Left ventricle myocardium superior (tissue), 1 donor: ENCODE data around the gene PRRG1. TPM values are rescaled to one million over a fixed set of nuclear protein-coding genes. Genes with fewer than 3 reads are reported as not detected.
"Not testable (repeated sequence)": the region's sequence is repeated elsewhere in the genome, so short reads cannot be mapped to it uniquely, and the experiment has no call there.

Experiments used
- ATAC-seq: fragments of 200-7000 bp; cut with Tn5 transposase; one replicate; pipeline ENCODE4 v1.9.1; 2020; ENCODE audit warnings: mild to moderate bottlenecking, moderate library complexity
- DNase-seq: peaks from one replicate; pipeline ENCODE4 v3.0.0-alpha.2; 2020
- intact Hi-C: fragments of 100-400 bp; cut with micrococcal nuclease; formaldehyde crosslinking; loops from one replicate; pipeline ENCODE4 v1.11.0; 2022
- total RNA-seq: library from RNA; stranded (reverse); fragmentation: NEBNext Ultra II Directional; extraction: Animal tissue kit (Norgen Biotek cat#: 25700); gene quantifications from one replicate; pipeline ENCODE4 v1.2.1, GENCODE V29; 2021
- donor health status: DM: no; HTN: yes; CAD: no; lungs with severe emphysema.

Gene PRRG1
- total RNA-seq, 1 donor from 2014 or later: 18.4 TPM

DNA sequence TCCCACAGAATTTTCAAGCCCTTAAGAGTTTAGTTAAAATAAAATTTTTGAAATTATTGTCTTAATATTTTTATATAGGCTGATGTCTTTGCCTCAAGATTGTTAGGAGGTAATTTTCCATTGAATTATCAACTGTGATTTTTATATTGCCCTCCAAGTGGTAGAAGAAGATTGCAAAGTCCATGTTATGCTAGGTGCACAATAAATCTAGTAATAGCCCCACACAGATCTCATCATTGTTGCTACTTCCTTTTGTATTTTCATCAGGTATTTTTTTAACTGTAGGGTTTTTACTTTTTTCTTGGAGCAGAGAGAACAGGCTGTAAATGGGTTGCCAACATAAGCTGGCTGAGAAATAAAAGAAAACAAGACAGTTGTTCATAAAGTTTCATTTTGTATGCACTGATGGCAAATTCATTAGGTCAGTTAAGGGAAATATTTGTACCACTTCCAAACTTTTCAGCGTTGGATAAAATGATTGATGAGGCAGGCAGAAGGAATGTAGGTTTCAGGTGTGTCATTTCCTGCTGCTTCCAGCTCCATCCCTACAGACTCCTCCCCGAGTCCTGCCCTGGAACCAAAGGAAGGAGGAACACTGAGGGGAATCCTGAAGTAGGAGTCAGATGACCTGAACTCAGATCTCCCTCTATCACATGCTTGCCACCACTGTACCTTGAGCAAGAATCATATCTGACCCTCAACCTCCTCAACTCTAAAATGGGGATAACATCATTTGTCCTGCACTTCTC is 105.5 kb downstream of the PRRG1 start:
- DNase-seq (no peak), ATAC-seq (no peak)
- intact Hi-C loops: no loop called here

DNA sequence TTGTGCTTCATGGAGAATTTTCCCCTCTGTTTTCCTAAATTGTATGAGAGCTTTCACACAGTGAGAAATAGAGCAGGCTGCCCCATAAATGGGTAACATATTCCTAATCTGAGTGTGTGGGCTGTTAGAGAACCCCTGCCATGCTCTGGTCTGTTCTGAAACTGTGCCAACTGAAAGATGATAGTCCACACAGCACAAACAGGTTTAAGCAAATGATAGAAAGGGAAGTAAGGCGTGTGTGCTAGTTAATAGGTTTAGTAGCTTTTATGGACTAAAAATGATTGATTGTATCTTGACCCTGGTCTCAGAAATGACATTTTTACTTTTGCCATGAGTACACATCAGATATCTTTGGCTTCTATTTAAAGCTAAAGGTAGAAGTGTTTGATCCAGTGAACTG is 106.2 kb downstream of the PRRG1 start:
- intact Hi-C loops: no loop called here
- no peak for DNase-seq
- no peak for ATAC-seq

DNA sequence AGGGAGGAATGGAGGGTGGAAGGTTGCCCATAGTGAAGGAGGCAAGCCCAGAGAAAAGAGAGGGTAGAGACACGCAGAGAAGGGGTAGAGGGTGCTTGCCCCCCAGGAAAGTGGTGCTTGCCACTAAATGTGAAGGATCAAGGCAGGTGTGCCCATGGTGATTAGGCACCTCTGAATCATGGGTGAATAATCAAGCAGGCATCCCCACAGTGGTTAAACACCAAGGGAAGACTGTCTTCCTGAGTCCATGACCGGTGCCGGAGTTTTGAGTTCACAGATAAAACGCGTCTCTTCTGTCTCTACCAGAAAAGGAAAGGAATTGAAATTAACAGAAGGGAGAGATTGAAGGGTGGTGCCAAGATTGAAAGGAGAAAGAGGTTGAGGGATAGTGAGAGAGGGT is 111.1 kb downstream of the PRRG1 start:
- ATAC-seq, DNase-seq, intact Hi-C loops: not testable (repeated sequence)

DNA sequence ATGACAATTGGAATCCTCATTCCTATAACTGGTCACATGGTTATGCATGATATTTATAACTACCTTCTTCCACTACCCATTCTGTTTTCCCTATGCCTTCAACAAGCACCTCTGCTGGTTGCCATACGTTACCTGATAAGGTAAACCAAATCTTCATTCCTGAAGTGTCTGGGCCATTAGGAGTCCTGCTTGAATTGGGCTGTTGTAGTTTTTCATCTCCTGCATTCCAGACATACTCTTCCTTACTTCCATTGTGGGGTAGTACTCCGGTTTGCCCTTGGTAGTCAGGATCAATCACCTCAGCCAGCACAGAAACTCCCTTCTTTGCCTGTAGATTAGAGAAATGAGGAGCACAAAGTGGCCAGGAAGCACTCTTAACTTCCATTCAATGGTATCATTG is 113.2 kb downstream of the PRRG1 start:
- no peak for ATAC-seq
- intact Hi-C loops: no loop called here
- DNase-seq: no peak

DNA sequence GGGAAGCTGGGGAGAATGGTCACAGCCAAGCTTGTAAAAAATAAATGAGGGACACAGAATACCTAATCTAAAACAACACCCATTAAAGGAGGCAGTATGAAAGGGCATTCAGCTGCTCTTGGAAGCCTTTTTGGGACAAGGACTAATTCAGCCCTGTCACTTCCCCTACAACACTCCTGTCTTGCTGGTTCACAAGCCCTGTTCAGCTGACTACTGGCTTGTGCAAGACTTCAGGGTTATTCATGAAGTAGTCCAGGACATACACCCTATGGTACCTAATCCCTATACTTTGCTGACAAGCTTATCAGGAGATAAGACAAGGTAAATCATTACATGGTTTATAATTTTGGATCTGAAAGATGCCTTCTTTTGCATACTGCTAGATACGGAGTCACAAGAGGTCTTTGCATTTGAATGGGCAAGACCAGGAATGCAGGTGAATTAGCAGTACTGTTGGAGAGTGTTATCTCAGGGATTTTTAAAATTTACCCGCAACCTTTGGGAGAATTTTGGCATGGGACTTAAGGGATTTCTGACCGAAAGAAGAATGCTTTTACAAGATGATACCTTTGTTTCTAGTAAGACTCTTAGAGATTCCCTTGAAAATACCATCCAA is 119.1 kb downstream of the PRRG1 start:
- intact Hi-C loops: no loop called here
- no peak for DNase-seq
- no peak for ATAC-seq

DNA sequence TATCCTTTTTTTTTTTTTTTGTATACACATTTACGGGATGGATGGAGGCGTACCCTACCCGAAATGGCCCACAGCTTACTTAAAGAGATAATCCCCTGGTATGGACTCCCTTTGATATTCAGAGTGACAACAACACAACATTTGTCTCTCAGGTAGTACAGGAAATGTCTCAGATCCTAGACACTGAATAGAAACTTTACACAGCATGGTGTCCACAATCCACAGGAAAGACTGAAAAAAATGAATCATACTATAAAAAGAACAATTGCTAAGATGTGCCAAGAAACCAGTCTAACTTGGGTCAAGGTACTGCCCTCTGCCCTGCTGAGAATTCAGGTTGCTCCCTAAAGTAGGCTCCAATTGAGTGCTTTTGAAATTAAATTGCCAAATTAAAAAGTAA is 121.5 kb downstream of the PRRG1 start:
- ATAC-seq (no peak), DNase-seq (no peak)
- intact Hi-C loops: no loop called here

DNA sequence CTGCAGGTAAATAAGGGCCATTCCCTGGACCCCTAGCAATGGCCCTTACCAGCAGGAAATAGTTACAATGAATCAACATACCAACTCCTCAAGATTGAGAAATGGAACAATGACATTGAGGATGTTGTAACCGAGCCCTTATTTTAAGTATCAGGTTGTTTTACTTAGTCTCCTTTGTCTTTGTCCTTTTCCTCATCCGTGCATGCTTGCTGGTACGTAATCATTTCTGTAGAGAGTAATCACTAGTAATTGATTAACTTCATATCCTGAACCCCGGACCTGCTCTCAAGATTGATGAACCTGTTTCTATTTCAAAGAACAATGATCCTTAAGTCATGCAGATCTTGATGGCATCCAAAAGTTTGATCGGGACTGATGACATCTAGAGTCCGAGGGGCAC is 123.7 kb downstream of the PRRG1 start:
- no peak for ATAC-seq
- no peak for DNase-seq
- intact Hi-C loops: no loop called here

DNA sequence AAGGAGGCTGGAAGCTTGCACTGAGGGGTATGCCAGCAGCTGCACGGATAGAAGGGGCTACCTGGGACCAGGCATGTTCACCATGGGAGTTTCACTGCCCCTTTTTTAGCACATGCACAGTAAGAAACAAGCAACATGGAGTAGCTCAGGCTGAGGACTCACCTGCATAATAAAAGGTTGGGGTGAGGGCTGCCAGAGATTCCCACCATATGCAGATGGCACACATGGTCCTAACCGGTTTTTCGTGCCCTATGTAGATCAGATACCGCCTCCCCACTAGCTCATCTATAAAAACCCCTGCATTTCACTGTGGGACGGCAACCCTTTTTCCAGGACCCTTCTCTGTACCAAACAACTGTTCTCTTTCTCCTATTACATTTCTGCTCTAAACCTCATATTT is 125.3 kb downstream of the PRRG1 start:
- ATAC-seq (no peak), DNase-seq (no peak)
- intact Hi-C loops: no loop called here

DNA sequence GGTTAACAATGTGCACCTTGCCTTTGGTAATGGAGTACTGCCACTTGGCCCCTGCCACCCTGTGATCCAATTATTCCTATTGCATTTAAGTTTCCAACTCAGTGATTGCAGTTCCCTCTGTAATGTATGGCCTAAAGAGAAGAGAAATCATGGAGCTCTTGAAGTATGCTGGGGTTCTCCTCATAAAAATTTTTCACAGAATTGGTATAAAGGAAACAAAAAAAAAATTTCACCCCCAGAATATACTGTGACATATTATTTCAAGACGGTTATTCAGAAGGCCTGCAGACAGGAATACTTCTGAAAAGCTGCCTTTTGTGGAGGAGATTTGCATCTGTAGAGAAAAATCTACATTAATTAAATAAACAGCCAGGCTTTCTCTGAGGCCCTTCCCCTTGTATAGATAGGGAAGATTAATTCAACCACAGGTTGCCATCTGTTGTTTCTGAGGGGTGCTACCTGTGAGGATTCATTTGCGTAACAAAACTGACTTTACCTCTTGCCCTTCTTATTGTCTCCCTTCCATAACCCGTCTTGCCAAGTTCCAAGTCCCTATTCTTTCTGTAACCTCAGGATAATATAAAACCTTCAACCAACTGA is 127.5 kb downstream of the PRRG1 start:
- ATAC-seq: no peak
- intact Hi-C loops: no loop called here
- no peak for DNase-seq

DNA sequence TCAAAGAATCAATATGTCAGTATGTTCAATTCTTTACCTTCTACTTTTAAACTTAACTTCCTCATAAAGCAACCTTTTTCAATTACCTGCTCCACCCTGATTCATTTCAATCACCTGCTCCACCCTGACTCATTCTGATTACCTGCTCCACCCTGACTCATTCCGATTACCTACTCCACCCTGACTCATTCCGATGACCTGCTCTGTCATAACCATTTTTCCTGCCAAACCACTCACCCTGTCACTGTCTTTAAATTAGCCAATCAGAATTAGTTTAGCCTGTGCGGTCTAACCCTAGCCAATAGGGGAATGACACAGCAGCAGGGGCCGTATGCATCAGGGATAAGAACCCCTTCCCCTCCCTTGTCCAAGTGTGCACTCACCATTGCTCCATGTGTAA is 135.2 kb downstream of the PRRG1 start:
- DNase-seq, ATAC-seq, intact Hi-C loops: not testable (repeated sequence)

DNA sequence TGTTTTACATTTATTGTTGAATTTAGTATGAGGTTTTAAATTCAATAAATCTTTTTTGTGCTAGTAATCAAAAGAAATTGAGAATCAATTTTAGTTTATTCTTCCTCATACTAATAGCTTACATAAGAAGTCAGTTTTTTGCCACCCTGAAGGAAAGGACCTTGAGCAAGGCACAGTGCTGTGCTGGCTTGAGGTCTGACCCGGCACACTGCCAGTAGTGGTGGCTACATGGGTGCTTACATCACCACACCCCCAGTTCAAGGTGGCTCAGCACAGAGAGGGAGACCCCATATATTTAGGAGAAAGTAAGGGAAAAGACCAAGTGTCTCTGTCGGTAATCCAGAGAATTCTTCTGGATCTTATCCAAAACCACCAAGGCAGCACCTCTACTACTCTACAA is 136.3 kb downstream of the PRRG1 start:
- ATAC-seq (no peak), DNase-seq (no peak)
- intact Hi-C loops: no loop called here

DNA sequence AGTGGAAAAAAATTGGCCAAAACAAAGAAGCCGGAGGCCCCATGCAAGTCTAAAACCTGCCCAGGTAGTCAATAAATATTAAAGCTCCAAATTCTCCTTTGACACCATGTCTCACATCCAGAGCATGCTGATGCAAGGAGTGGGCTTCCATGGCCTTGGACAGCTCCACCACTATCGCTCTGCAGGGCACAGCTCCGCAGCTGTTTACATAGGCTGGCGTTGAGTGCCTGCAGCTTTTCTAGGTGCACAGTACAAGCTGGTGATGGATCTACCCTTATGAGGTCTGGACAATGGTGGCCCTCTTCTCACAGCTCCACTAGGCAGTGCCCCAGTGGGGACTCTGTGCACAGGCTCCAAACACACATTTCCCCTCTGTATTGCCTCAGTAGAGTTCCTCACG is 138.1 kb downstream of the PRRG1 start:
- DNase-seq (no peak), ATAC-seq (no peak)
- intact Hi-C loops: no loop called here

DNA sequence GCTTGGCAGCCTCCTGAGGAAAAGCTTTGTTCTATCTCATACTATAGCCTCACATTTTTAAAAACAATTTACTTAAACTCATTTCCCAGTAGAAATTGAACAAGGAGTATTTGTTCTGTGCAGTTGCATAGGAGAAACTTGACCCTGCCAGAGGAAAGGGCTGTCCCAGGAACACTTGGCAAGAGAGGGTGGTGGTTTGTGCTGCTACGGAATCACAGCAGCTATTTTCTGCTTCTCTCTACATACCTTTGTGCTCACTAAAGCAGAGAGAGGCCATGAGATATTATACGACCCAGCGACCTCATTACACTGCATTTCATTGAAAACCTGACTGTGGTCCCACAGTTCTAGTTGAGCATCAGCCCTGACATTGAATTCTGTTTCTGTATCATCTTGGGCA is 139.2 kb downstream of the PRRG1 start:
- intact Hi-C loops: no loop called here
- no peak for ATAC-seq
- DNase-seq: no peak

DNA sequence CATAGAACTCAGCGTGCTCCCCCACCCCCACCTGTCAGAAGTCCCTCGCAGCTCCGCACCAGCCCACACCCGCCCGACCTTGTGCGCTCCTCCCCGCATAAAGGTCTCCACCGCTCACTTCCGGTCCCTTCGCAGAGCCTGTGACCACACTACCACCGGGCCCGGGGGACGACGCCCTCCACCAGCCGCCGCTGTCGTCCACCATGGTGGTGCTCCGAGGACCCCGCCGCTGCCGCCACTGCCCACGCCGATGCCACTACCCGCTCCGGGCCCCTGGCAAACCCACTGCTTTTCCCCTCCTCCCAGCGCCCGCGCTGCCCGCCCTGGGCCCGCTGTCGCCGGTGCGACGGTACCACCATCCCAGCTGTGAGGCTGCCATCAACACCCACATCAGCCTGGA is 142.5 kb downstream of the PRRG1 start:
- ATAC-seq (no peak), DNase-seq (no peak)
- intact Hi-C loops: no loop called here

DNA sequence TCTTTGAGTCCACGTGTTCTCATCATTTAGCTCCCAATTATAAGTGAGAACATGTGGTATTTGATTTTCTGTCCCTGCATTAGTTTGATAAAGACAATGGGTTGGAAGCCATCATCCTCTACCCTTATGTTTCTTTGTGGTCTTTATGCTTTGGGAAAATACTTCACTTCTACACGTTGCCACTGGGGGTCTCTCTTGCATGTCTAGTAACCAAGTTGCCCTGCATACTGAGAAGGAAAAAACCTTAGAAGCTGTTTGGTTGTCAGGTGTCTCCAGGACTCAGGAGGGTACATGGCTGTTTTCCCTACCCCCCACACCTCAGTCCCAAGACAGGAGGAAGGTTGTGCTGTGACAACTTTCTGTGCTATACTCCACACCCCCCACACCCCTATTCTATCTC is 146.6 kb downstream of the PRRG1 start:
- ATAC-seq, intact Hi-C loops, DNase-seq: not testable (repeated sequence)

DNA sequence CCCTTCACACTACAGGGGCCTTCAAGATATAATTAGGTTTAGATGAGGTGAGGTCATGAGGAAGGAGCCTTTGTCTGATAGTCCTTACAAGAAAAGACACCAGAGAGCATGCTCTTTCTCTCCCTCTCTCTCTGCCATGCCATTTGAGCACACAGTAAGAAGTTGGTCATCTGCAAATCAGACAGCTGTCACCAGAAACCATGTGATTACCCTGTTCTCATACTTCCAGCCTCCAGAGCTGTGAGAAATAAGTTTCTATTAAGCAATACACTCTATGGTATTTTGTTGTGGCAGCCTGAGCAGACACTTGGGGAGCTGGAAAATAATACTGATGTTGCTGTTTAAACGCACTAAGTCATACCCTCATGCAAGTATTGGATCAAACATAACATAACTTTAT is 148.0 kb downstream of the PRRG1 start:
- intact Hi-C loops, ATAC-seq, DNase-seq: not testable (repeated sequence)

DNA sequence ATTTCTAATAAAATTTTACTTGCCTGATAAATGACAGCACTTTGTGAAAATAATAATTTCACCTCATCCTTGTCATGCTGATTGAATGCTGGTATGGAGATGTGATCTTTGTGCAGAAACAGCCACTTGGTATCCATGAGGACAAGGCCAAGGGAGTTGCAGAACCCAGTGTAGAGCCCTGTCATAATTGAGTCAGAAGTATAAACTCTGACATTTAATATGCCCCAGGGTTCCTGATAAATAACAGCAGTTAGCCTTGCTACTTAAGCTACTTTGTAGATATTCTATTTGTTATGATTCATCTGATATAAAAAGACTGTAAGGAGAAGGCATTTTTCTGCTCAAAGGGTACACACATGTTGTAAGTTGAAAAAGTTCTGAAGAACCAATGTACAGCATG is 149.2 kb downstream of the PRRG1 start:
- ATAC-seq, intact Hi-C loops, DNase-seq: not testable (repeated sequence)

DNA sequence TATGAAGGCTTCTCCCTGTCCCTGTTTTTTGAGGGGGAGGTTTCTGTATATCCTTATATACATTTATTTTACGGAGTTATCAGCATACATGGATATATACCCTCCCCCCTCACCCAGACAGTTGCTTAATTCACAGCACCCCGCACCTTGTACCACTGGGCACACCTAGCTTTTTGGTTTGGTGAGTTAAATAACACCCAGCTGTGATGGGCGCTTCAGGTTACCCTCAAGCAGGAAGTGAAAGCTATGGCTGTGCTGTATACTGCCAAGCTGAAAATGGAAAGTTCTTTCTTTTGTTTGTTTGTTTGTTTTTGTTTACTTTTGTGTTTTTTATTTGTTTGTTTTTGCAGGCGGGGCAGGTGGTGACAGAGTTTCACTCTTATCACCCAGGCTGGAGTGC is 150.5 kb downstream of the PRRG1 start:
- ATAC-seq, DNase-seq, intact Hi-C loops: not testable (repeated sequence)

DNA sequence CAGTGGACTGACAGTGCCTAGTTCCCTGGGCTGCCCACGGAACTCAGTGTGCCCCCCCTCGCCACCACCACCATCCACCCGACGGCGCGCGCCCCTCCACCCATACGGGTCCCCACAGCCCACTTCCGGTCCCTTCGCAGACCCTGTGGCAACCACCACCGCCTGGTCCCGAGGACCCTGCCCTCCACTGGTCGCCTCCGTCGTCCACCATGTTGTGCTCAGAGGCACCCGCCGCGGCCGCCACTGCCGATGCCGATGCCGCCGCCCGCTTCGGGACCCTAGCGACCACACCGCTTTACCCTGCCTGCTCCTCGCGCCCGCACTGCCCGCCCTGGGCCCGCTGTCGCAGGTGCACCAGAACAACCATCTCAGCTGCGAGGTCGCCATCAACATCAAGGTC is 155.8 kb downstream of the PRRG1 start:
- DNase-seq: no peak
- no peak for ATAC-seq
- intact Hi-C loops: no loop called here
